HUDEP-2 (cell line): ENCODE measurements around the gene PCDHB3.
"Not testable (repeated sequence)": the region's sequence is repeated elsewhere in the genome, so short reads cannot be mapped to it uniquely, and the experiment has no call there.

Experiments
- DNase-seq, 76 experiments: peaks; one replicate each; lab custom pipeline; 2025; ENCODE audit not compliant: unreplicated experiment in 76 of 76; lab: John Stamatoyannopoulos, UW

Gene PCDHB3

GRCh38 chr5:141100243-141100805 lies at the start of gene PCDHB3:
PCDHB3 (plus strand) TSS chr5:141100473; CDS start chr5:141100650, 177 bp downstream.
- DNase-seq = peak in 6 of 76 experiments; percentile 1 to 14 (median 7)

GRCh38 chr5:141050622-141051520 lies 49.4 kb upstream of the PCDHB3 start, which contains the start of gene PCDHB1:
PCDHB1 (plus strand) TSS chr5:141051374; CDS start chr5:141051471, 97 bp downstream.
- DNase-seq = no peak

GRCh38 chr5:141051521-141051866 lies 48.8 kb upstream of the PCDHB3 start:
- no peak for DNase-seq

GRCh38 chr5:141077826-141078225 lies 22.4 kb upstream of the PCDHB3 start:
- DNase-seq = no peak

- no peak for DNase-seq
Observed at GRCh38 chr5:141082228-141082627, 18.0 kb upstream of the PCDHB3 start.

- peak in 9 of 76 experiments; percentile 0 to 19 (median 6) for DNase-seq
Observed at GRCh38 chr5:141084487-141084989, 15.7 kb upstream of the PCDHB3 start.

- DNase-seq = no peak
Observed at GRCh38 chr5:141094481-141095262, 5.6 kb upstream of the PCDHB3 start, which contains the start of gene PCDHB2. PCDHB2 (plus strand) TSS chr5:141094615; CDS start chr5:141094791, 176 bp downstream.

GRCh38 chr5:141095263-141095641 lies 5.0 kb upstream of the PCDHB3 start:
- no peak for DNase-seq

- not testable (repeated sequence) for DNase-seq
Observed at GRCh38 chr5:141096181-141096580, 4.1 kb upstream of the PCDHB3 start.

- not testable (repeated sequence) for DNase-seq
Observed at GRCh38 chr5:141096586-141096985, 3.7 kb upstream of the PCDHB3 start.

GRCh38 chr5:141101059-141101458 lies 786 bp downstream of the PCDHB3 start:
- no peak for DNase-seq

- DNase-seq = not testable (repeated sequence)
Observed at GRCh38 chr5:141102070-141102469, 1.8 kb downstream of the PCDHB3 start.

GRCh38 chr5:141102471-141102870 lies 2.2 kb downstream of the PCDHB3 start:
- not testable (repeated sequence) for DNase-seq

- no peak for DNase-seq
Observed at GRCh38 chr5:141105350-141105749, 5.1 kb downstream of the PCDHB3 start.

GRCh38 chr5:141119250-141119649 lies 19.0 kb downstream of the PCDHB3 start:
- DNase-seq = no peak

- DNase-seq = peak in 1 of 76 experiments; percentile 7
Observed at GRCh38 chr5:141121563-141121962, 21.3 kb downstream of the PCDHB3 start, which contains the start of gene PCDHB4. PCDHB4 (plus strand) TSS chr5:141121818; CDS start chr5:141121999, 181 bp downstream.

GRCh38 chr5:141121985-141122384 lies 21.7 kb downstream of the PCDHB3 start:
- DNase-seq = no peak

- DNase-seq = not testable (repeated sequence)
Observed at GRCh38 chr5:141123396-141124135, 23.3 kb downstream of the PCDHB3 start.

GRCh38 chr5:141127305-141127704 lies 27.0 kb downstream of the PCDHB3 start:
- DNase-seq = no peak
